ENCODE results near the gene SYCP2L. TPM values are rescaled to one million over a fixed set of nuclear protein-coding genes. Genes with fewer than 3 reads are reported as not detected.

Gene SYCP2L
- total RNA-seq, 6 experiments from 2014 or later, result 0.20 TPM; not detected in 5

GRCh38 chr6:11013721-11014070 is 126.8 kb downstream of the SYCP2L start:
- no peaks in the 10 kb centered on the region for H3K36me3 ChIP-seq

GRCh38 chr6:11015102-11015501 is 128.2 kb downstream of the SYCP2L start:
- H3K4me3 ChIP-seq, result no peak overlapping the region
- no peaks in the 10 kb centered on the region for H3K9me3 ChIP-seq
- no peaks in the 10 kb centered on the region for H3K36me3 ChIP-seq
- no peak overlapping the region for H3K27ac ChIP-seq
- H3K4me1 ChIP-seq, result peaks cover 0 to 23% (median 4%) of the 10 kb centered on the region in 4 donors
- intact Hi-C loops (cut with DNase I), result no loop called here
- no peaks in the 10 kb centered on the region for H3K27me3 ChIP-seq
- no peak for DNase-seq
- ATAC-seq, result no peak
- TF ChIP-seq CTCF (IDR thresholded peaks at IDR 0.05) (no peak), POLR2A (IDR thresholded peaks at IDR 0.05) (no peak)

More at GRCh38 chr6:11013721-11014070, 126.8 kb downstream of the SYCP2L start:
- 74% methylated on average over 3 of the region's 3 CpGs for WGBS (ENCODE audit: insufficient coverage, low coverage, low lambda C conversion rate, missing lambda C conversion rate)
- no peak for ATAC-seq
- no peak for DNase-seq
- no peaks in the 10 kb centered on the region for H3K9me3 ChIP-seq
- no peak overlapping the region for H3K4me3 ChIP-seq
- peaks cover 0 to 21% (median 4%) of the 10 kb centered on the region in 4 donors for H3K4me1 ChIP-seq
- no peak overlapping the region for H3K27ac ChIP-seq
- intact Hi-C loops (cut with DNase I), result no loop called here
- H3K27me3 ChIP-seq, result no peaks in the 10 kb centered on the region
- TF ChIP-seq CTCF (IDR thresholded peaks at IDR 0.05) (no peak), POLR2A (IDR thresholded peaks at IDR 0.05) (no peak)

GRCh38 chr6:11016452-11016851 is 129.6 kb downstream of the SYCP2L start:
- Histone ChIP-seq H3K9me3 (no peaks in the 10 kb centered on the region), H3K27me3 (no peaks in the 10 kb centered on the region), H3K27ac (no peak overlapping the region), H3K4me3 (no peak overlapping the region), H3K36me3 (no peaks in the 10 kb centered on the region), H3K4me1 (peaks cover 0 to 23% (median 1%) of the 10 kb centered on the region in 4 donors)
- intact Hi-C loops (cut with DNase I), result no loop called here
- 60% methylated on average over 1 of the region's 1 CpG for WGBS (ENCODE audit: insufficient coverage, low coverage, low lambda C conversion rate, missing lambda C conversion rate)
- TF ChIP-seq CTCF (IDR thresholded peaks at IDR 0.05) (no peak), POLR2A (IDR thresholded peaks at IDR 0.05) (no peak)
- ATAC-seq (no peak), DNase-seq (no peak)

- no peak overlapping the region for H3K4me3 ChIP-seq
- peaks cover 0 to 17% (median 0%) of the 10 kb centered on the region in 4 donors for H3K4me1 ChIP-seq
- 80% methylated on average over 1 of the region's 3 CpGs for WGBS (ENCODE audit: insufficient coverage, low coverage, low lambda C conversion rate, missing lambda C conversion rate)
- no peak for TF ChIP-seq CTCF (IDR thresholded peaks at IDR 0.05)
- TF ChIP-seq POLR2A (IDR thresholded peaks at IDR 0.05), result no peak
- no peak overlapping the region for H3K27ac ChIP-seq
- DNase-seq (no peak), ATAC-seq (no peak)
- no peaks in the 10 kb centered on the region for H3K27me3 ChIP-seq
- no peaks in the 10 kb centered on the region for H3K36me3 ChIP-seq
- H3K9me3 ChIP-seq, result no peaks in the 10 kb centered on the region
- intact Hi-C loops (cut with DNase I), result no loop called here
Measured at GRCh38 chr6:11017090-11017489, 130.2 kb downstream of the SYCP2L start.

GRCh38 chr6:11018225-11018624 is 131.4 kb downstream of the SYCP2L start:
- Histone ChIP-seq H3K4me1 (peaks cover 0 to 7% (median 0%) of the 10 kb centered on the region in 4 donors), H3K27ac (no peak overlapping the region), H3K27me3 (no peaks in the 10 kb centered on the region), H3K4me3 (no peak overlapping the region), H3K36me3 (no peaks in the 10 kb centered on the region), H3K9me3 (no peaks in the 10 kb centered on the region)
- ATAC-seq (no peak), DNase-seq (no peak)
- intact Hi-C loops (cut with DNase I), result no loop called here
- WGBS (ENCODE audit: insufficient coverage, low coverage, low lambda C conversion rate, missing lambda C conversion rate), result 73% methylated on average over 2 of the region's 2 CpGs
- TF ChIP-seq POLR2A (IDR thresholded peaks at IDR 0.05) (no peak), CTCF (IDR thresholded peaks at IDR 0.05) (no peak)
